ENCODE data around the gene ME2. TPM values are rescaled to one million over a fixed set of nuclear protein-coding genes. Genes with fewer than 3 reads are reported as not detected.

The ME2 gene
- total RNA-seq, 1 donor from 2014 or later = 54.5 TPM

GRCh38 chr18:50926521-50926920 lies 47.6 kb downstream of the ME2 start:
- H3K27me3 ChIP-seq (ENCODE audit: low read depth) = no peaks in the 10 kb centered on the region
- H3K4me1 ChIP-seq = no peaks in the 10 kb centered on the region
- DNase-seq = no peak
- no peak overlapping the region for H3K27ac ChIP-seq (replicated peaks)
- intact Hi-C loops (cut with micrococcal nuclease) = no loop called here
- no peak overlapping the region for H3K4me3 ChIP-seq
- no peak for TF ChIP-seq CTCF (IDR thresholded peaks at IDR 0.05; ENCODE audit: borderline replicate concordance)
- peaks cover 8% of the 10 kb centered on the region for H3K9me3 ChIP-seq (replicated peaks)
- peaks cover 64% of the 10 kb centered on the region for H3K36me3 ChIP-seq

- H3K4me3 ChIP-seq = no peak overlapping the region
- peaks cover 8% of the 10 kb centered on the region for H3K9me3 ChIP-seq (replicated peaks)
- peaks cover 2% of the 10 kb centered on the region for H3K4me1 ChIP-seq
- intact Hi-C loops (cut with micrococcal nuclease) = no loop called here
- no peaks in the 10 kb centered on the region for H3K27me3 ChIP-seq (ENCODE audit: low read depth)
- peaks cover 58% of the 10 kb centered on the region for H3K36me3 ChIP-seq
- TF ChIP-seq CTCF (IDR thresholded peaks at IDR 0.05; ENCODE audit: borderline replicate concordance) = no peak
- H3K27ac ChIP-seq (replicated peaks) = no peak overlapping the region
- DNase-seq = no peak
Observed at GRCh38 chr18:50928551-50928950, 49.6 kb downstream of the ME2 start.

GRCh38 chr18:50933684-50934083 lies 54.8 kb downstream of the ME2 start:
- H3K36me3 ChIP-seq = peaks cover 24% of the 10 kb centered on the region
- intact Hi-C loops (cut with micrococcal nuclease) = no loop called here

GRCh38 chr18:50934545-50935211 lies 55.8 kb downstream of the ME2 start:
- DNase-seq = no peak
- H3K27ac ChIP-seq (replicated peaks) = no peak overlapping the region
- no peaks in the 10 kb centered on the region for H3K9me3 ChIP-seq (replicated peaks)
- H3K4me1 ChIP-seq = peaks cover 9% of the 10 kb centered on the region
- H3K27me3 ChIP-seq (ENCODE audit: low read depth) = no peaks in the 10 kb centered on the region
- TF ChIP-seq CTCF (IDR thresholded peaks at IDR 0.05; ENCODE audit: borderline replicate concordance) = no peak
- H3K36me3 ChIP-seq = peaks cover 24% of the 10 kb centered on the region
- no peak overlapping the region for H3K4me3 ChIP-seq
- intact Hi-C loops (cut with micrococcal nuclease) = no loop called here

More at GRCh38 chr18:50933684-50934083, 54.8 kb downstream of the ME2 start:
- Histone ChIP-seq H3K4me3 (no peak overlapping the region), H3K27ac (replicated peaks) (no peak overlapping the region), H3K4me1 (peaks cover 9% of the 10 kb centered on the region), H3K27me3 (ENCODE audit: low read depth) (no peaks in the 10 kb centered on the region), H3K9me3 (replicated peaks) (no peaks in the 10 kb centered on the region)
- TF ChIP-seq CTCF (IDR thresholded peaks at IDR 0.05; ENCODE audit: borderline replicate concordance) = no peak
- DNase-seq = no peak

- DNase-seq = no peak
- Histone ChIP-seq H3K27ac (replicated peaks) (no peak overlapping the region), H3K4me1 (peaks cover 9% of the 10 kb centered on the region), H3K36me3 (peaks cover 25% of the 10 kb centered on the region), H3K27me3 (ENCODE audit: low read depth) (no peaks in the 10 kb centered on the region), H3K4me3 (no peak overlapping the region), H3K9me3 (replicated peaks) (no peaks in the 10 kb centered on the region)
- intact Hi-C loops (cut with micrococcal nuclease) = no loop called here
- no peak for TF ChIP-seq CTCF (IDR thresholded peaks at IDR 0.05; ENCODE audit: borderline replicate concordance)
Observed at GRCh38 chr18:50935493-50936191, 56.7 kb downstream of the ME2 start.
